K562 (cell line): ENCODE results near the gene SYMPK. TPM values are rescaled to one million over a fixed set of nuclear protein-coding genes. Genes with fewer than 3 reads are reported as not detected.

Experiments
- ATAC-seq: fragments of 200-7000 bp; cut with Tn5 transposase; 3 replicates; pipeline ENCODE4 v1.9.1; 2020; ENCODE audit warnings: moderate library complexity
- BruUV-seq: library from RNA; stranded (reverse); fragments of 400-500 nt; replicated peaks from 2 replicates; lab custom pipeline; 2021; lab: Mats Ljungman, UMichigan
- CTCF ChIA-PET: fragments of 300-600 bp; formaldehyde crosslinking; extraction: SDS; loops from one replicate; lab custom pipeline; 2021; ENCODE audit warnings: low intra/inter-chr PET ratio; lab: Yijun Ruan, JAX
- POLR2A ChIA-PET: fragments of 300-600, 350-650 bp; sonication (Branson Sonifier 250); formaldehyde crosslinking; extraction: SDS; loops from one replicate; lab custom pipeline; 2021; ENCODE audit warnings: antibody characterized with exemption, inconsistent platforms; lab: Yijun Ruan, JAX
- DNase-seq, 4 experiments: peaks; one replicate each; pipeline versions ENCODE4 v3.0.0 to v3.0.0-alpha.2; 2011 to 2018; ENCODE audit warnings: low spot score in 3 of 4, mixed read lengths in 3 of 4; ENCODE audit errors: extremely low read depth in 1 of 4
- FAIRE-seq: peaks from 2 replicates; lab custom pipeline; 2011; peaks lifted over from hg19 to GRCh38; lab: Jason Lieb, UNC
- H2AFZ ChIP-seq: 2 replicates; pipeline ENCODE4 v1.6.0; 2011; ENCODE audit warnings: low read depth, low read length, control low read depth, inconsistent platforms
- H3K27ac ChIP-seq: fragments of 200-600 bp; 3 replicates; pipeline ENCODE4 v1.8.0; 2011; ENCODE audit warnings: low read depth, mild to moderate bottlenecking, control low read depth, inconsistent platforms, low read length, moderate library complexity, mixed read lengths; ENCODE audit errors: extremely low read depth
- H3K27me3 ChIP-seq, 2 experiments: fragments of 300-600 bp in 1 of 2; 2 replicates in 1 of 2; 3 replicates in 1 of 2; pipeline versions ENCODE4 v1.6.0 to v1.8.0; 2011; ENCODE audit warnings: inconsistent platforms in 2 of 2, low read length in 2 of 2, mild to moderate bottlenecking in 1 of 2, mixed read lengths in 1 of 2, moderate library complexity in 1 of 2; ENCODE audit not compliant: control insufficient read depth in 2 of 2, insufficient read depth in 2 of 2
- H3K36me3 ChIP-seq: fragments of 300-600 bp; 3 replicates; pipeline ENCODE4 v1.8.0; 2011; ENCODE audit warnings: mild to moderate bottlenecking, low read length, inconsistent platforms; ENCODE audit not compliant: control insufficient read depth, insufficient read depth
- H3K4me1 ChIP-seq, 2 experiments: fragments of 200-600 bp in 1 of 2; replicated peaks in 1 of 2; 2 replicates in 1 of 2; 3 replicates in 1 of 2; pipeline versions ENCODE4 v1.5.1 to v1.8.0; 2011; ENCODE audit warnings: inconsistent platforms in 2 of 2, low read length in 2 of 2, mild to moderate bottlenecking in 1 of 2, mixed read lengths in 1 of 2, moderate library complexity in 1 of 2; ENCODE audit not compliant: control insufficient read depth in 2 of 2, insufficient read depth in 2 of 2
- H3K4me2 ChIP-seq: 2 replicates; pipeline ENCODE4 v1.6.1; 2011; ENCODE audit warnings: low read length, control low read depth, inconsistent platforms, mixed read lengths; ENCODE audit not compliant: insufficient read depth
- H3K4me3 ChIP-seq: fragments of 200-600 bp; sonication (generic), shearing (Covaris generic); 2 replicates; pipeline ENCODE4 v1.5.1; 2016; ENCODE audit warnings: control low read depth, inconsistent platforms
- H3K79me2 ChIP-seq: fragments of 200-600 bp; 3 replicates; pipeline ENCODE4 v1.8.0; 2011; ENCODE audit warnings: low read length, inconsistent platforms; ENCODE audit not compliant: control insufficient read depth, insufficient read depth
- H3K9ac ChIP-seq, 2 experiments: 2 replicates each; pipeline versions ENCODE4 v1.6.0 to v1.6.1; 2011; ENCODE audit warnings: low read depth in 2 of 2, low read length in 2 of 2, control low read depth in 1 of 2, inconsistent platforms in 1 of 2, mild to moderate bottlenecking in 1 of 2, mixed read lengths in 1 of 2; ENCODE audit not compliant: insufficient read depth in 1 of 2
- H3K9me1 ChIP-seq: one replicate; pipeline ENCODE4 v1.6.0; 2011; ENCODE audit warnings: inconsistent platforms, mild to moderate bottlenecking, low read length, moderate library complexity; ENCODE audit not compliant: control insufficient read depth, insufficient read depth
- H3K9me3 ChIP-seq: replicated peaks from 2 replicates; pipeline ENCODE4 v1.5.1; 2011; ENCODE audit warnings: low read depth, low read length, inconsistent platforms; ENCODE audit not compliant: control insufficient read depth, insufficient read depth
- H4K20me1 ChIP-seq: replicated peaks from 2 replicates; pipeline ENCODE4 v1.6.1; 2011; ENCODE audit warnings: low read length, inconsistent platforms, mixed read lengths; ENCODE audit not compliant: control insufficient read depth, insufficient read depth
- POLR2G ChIP-seq: fragments of 200-400 bp; formaldehyde crosslinking; IDR thresholded peaks from 2 replicates; pipeline ENCODE4 v1.6.1; 2017; ENCODE audit warnings: low read depth, mild to moderate bottlenecking, antibody characterized with exemption, low read length, moderate library complexity
- PRMT5 ChIP-seq: sonication (generic); formaldehyde crosslinking; IDR thresholded peaks from 2 replicates; pipeline ENCODE4 v1.5.0; 2020; ENCODE audit warnings: missing genetic modification reagents
- WGBS: fragments of 100-300 bp; shearing (Covaris generic); methylation state at CpG from one replicate; pipeline ENCODE4 v1.1.6; 2016; ENCODE audit warnings: low coverage, mixed read lengths; ENCODE audit not compliant: insufficient coverage; ENCODE audit errors: missing lambda C conversion rate; 5-methylcytosine and 5-hydroxymethylcytosine counted together
- in situ Hi-C: fragments of 300-500 bp; cut with MboI; formaldehyde crosslinking; loops from 4 replicates; pipeline ENCODE4 v1.15.0; 2018; ENCODE audit warnings: inconsistent platforms, mixed read lengths
- intact Hi-C: fragments of 100-400 bp; cut with micrococcal nuclease; formaldehyde crosslinking; loops from 2 replicates; pipeline ENCODE4 v1.14.2; 2022
- polyA plus RNA-seq, 8 experiments: library from polyadenylated mRNA; depleted of rRNA in 4 of 8; stranded (reverse) in 5 of 8; unstranded in 3 of 8; fragments of >200 nt; fragmentation: Nextera tagmentation in 2 of 8; fragmentation: Illumina TruSeq in 1 of 8; extraction: Ambion mirVana in 2 of 8; extraction: Trizol in 1 of 8; gene quantifications; 2 replicates each; pipeline versions ENCODE4 v1.2.1 to v1.2.3, GENCODE V29; 2011 to 2014; ENCODE audit warnings: inconsistent platforms in 1 of 8, missing spikeins in 1 of 8
- total RNA-seq, 7 experiments: library from RNA; depleted of rRNA in 6 of 7; stranded (reverse); fragments of >200 nt in 6 of 7; fragmentation: Illumina TruSeq in 2 of 7; extraction: Trizol in 2 of 7; gene quantifications; 2 replicates each; pipeline versions ENCODE4 v1.2.1 to v1.2.3, GENCODE V29; 2011 to 2021; ENCODE audit warnings: low replicate concordance in 1 of 7
- TF ChIP-seq, protein P1 (sequence below): fragments of 450-650 bp; IDR thresholded peaks from 2 replicates; pipeline ENCODE4 v1.6.1; 2016; ENCODE audit warnings: borderline replicate concordance

The SYMPK gene
- total and polyA plus RNA-seq, 9 of the 15 experiments (the other 6 are each of a cell fraction or from before 2014, with no cell fraction given): 0.73 to 95.5 (median 58.4) TPM

DNA sequence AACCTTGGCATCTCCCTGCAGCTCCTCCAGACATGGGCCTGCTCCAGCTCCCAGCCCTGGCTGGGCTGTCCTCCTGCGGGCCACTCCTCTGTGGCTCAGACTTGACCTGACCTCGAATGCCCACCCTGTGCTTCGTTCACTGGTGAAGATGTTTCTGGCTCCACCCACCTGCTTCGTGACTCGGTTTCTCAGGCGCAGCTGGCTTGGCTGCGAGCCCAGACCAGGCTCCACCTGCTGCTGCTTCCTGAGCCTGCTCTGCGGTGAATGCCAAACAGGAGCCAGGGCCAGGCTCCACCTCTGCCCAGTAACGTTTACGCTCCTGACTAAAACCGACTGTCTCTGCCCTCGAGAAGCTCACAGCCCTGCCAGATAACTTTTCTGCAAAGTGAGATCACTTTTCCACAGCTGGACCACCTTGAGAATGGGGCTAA lies 38.9 kb downstream of the SYMPK start:
- Histone ChIP-seq H3K27me3 (no peaks in the 10 kb centered on the region), H3K4me2 (no peak overlapping the region), H3K4me1 (peaks cover 0 to 14% of the 10 kb centered on the region in 2 experiments; a peak in 1 of 5 replicates), H3K4me3 (no peak overlapping the region), H3K9me1 (peaks cover 8% of the 10 kb centered on the region), H3K9ac (no peak overlapping the region), H4K20me1 (0 out of 2 replicates have a peak, but pooled peaks cover 13% of the 10 kb centered on the region), H3K9me3 (no peaks in the 10 kb centered on the region), H3K36me3 (peaks cover 93% of the 10 kb centered on the region; the same call in 2 of the 3 replicates), H3K27ac (no peak overlapping the region), H2AFZ (no peak overlapping the region), H3K79me2 (no peaks in the 10 kb centered on the region)
- ATAC-seq: no peak
- in situ Hi-C loops: no loop called here
- intact Hi-C loops: no loop called here
- FAIRE-seq: no peak
- BruUV-seq: no TSS peak
- TF ChIP-seq PRMT5: no peak
- peak; percentile 62 for TF ChIP-seq POLR2G
- TF ChIP-seq, protein P1, sequence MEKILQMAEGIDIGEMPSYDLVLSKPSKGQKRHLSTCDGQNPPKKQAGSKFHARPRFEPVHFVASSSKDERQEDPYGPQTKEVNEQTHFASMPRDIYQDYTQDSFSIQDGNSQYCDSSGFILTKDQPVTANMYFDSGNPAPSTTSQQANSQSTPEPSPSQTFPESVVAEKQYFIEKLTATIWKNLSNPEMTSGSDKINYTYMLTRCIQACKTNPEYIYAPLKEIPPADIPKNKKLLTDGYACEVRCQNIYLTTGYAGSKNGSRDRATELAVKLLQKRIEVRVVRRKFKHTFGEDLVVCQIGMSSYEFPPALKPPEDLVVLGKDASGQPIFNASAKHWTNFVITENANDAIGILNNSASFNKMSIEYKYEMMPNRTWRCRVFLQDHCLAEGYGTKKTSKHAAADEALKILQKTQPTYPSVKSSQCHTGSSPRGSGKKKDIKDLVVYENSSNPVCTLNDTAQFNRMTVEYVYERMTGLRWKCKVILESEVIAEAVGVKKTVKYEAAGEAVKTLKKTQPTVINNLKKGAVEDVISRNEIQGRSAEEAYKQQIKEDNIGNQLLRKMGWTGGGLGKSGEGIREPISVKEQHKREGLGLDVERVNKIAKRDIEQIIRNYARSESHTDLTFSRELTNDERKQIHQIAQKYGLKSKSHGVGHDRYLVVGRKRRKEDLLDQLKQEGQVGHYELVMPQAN: no peak
- ChIA-PET CTCF (no interaction called here), POLR2A (interaction anchor here (0.6 to 1.3 kb wide), 4 partner anchors 11 to 138 kb away, joined by 3 to 4 read pairs (median 3); no protein-coding TSS in a partner anchor)
- WGBS: 85% methylated on average over 10 of the region's 12 CpGs
- no peak for DNase-seq
